ENCODE data around the gene C11orf68.

C11orf68 gene

DNA sequence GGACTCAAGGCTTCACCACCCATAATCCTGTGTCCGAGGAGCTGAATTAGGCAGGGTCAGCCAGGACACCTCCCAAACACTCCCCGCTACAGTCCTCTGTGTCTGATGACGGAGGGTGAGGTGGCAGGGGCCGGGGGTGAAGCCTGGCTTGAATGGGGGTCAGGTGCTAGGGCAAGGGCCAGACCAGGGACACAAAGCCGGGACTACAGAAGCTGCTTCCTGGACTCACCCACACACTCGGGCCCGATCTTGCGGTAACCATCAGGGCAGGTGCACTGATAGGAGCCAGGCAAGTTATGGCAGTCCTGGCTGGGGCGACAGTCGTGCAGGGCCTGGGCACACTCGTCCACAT is 48.6 kb downstream of the C11orf68 start:
- no peak for DNase-seq

DNA sequence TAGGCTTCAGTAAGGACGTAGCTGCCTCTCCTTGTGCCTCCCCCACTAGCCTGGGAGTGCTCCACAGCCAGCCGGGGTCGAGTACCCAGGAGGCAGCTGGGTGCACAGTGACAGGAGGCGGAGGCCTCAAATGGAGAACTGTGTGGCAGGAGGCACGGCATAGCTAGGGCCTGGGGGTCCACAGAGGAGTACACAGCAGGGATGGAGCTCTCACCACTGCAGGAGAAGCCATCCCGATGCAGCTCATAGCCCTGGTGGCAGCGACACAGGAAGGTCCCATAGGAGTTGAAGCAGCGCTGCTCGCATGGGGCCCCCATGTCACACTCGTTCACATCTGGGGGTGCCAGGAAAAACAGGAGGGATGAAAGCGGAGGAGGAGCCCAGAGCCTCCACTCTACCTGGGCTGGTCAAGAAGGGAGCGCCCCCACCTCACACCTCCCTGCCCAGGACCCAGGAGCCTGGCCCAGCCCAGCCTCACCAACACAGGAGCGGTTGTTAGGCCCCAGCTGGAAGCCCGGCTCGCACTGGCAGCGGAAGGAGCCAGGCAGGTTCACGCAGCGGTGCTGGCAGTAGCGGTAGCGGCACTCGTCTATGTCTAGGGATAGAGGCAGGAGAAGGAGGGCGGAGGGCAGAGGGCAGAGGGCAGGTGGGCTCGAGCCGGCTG is 49.1 kb downstream of the C11orf68 start:
- DNase-seq, result no peak

DNA sequence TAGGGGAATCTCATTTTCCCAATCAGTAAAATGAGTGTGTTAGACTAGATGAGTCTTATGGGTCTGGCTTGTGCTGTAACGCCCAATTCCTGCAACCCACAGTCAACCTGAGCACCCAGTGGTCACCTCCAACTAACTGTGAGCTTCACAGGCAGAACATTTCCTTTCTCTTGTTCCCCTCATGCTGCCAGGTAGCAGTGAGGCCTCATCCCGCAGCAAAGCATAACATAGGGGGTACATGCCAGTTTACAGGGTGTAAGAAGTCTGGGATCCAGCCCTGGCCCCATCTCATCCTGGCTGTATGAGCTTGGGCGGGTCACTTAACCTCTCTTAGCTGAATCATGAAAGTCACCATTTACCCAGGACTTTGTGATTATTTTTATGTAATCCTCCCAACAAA is 50.0 kb downstream of the C11orf68 start:
- DNase-seq, result no peak

DNA sequence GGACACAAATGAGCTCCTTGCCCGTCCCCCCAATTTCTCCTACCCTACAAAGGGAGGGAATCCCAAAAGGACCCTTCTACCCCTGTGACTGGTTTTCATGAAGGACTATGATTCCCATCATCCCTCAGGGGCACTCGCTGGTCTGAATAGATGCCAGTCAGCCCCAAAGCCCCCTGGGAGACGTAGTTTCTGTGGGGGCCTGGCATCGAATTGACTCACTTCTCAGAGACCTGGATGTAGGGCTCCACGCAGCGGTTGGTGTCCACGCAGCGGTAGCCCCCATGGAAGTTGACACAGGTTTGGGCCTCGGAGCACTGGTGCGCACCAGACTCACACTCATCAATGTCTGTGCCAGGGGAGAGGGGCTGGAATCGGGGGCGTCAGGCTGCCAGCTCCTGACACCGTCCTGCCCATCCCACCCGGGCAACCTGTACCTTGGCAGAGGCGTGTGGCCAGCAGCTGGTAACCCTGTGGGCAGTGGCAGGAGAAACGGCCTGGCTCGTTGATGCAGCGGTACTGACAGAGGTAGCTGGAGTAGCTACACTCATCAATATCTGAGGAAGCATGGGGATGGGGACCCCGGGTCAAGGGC is 50.7 kb downstream of the C11orf68 start:
- DNase-seq, result peak in 4 of 6 experiments; percentile 11 to 29 (median 24)

DNA sequence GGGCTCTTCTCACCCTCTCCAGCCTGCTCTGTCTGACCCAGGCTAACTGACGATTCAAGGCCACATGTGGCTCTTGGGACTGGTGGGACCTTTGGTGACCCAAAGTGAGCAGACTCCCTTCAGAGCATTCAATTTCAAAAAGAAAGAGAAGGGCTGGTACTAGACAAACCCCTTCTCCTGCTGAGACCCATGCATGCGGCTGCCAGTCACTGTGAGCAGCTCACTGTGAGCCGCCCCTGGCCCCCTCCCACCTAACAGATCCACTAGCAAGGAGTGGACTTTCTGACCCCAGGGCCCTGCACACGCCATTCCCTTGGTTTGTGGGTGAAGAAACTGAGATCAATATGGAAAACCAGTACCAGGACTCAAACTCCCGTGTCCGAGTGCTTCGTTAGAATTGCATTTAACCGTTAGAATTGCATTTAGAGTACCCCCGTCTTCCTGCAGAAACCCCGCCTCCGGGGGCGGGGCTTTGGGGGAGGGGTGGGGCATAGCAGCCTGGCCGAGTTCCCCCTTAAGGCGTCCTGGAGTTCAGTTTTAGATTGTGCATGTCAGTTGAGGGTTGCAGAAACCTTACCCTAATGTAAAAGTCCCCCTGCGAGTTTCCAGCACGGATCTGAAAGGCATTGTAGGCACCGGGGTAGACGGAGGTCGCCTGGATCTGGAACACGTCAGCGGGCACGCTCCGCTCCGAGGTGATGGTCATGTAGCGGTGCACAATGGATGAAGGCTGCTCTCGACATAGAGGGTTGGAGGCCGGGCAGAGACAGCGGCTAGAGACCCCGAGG is 51.4 kb downstream of the C11orf68 start:
- no peak for DNase-seq

All from stimulated activated naive CD4-positive, alpha-beta T cell (primary cell).